Activated CD8-positive, alpha-beta memory T cell treated with anti-CD3 and anti-CD28 coated beads, Interleukin-2, amount 10 ng/mL, durations not matched to agents 7 days and 5 days (primary cell): ENCODE measurements around the gene CMTM8. TPM values are rescaled to one million over a fixed set of nuclear protein-coding genes. Genes with fewer than 3 reads are reported as not detected.

Source experiments
- ATAC-seq: fragments of 150-1000 bp; cut with Tn5 transposase; one replicate; pipeline ENCODE4 v1.10.0; 2021; ENCODE audit warnings: moderate library complexity
- CTCF ChIA-PET: fragments of 350-600 bp; sonication (Branson Sonifier 250); formaldehyde crosslinking; loops from one replicate; lab custom pipeline; 2021; ENCODE audit warnings: antibody characterized with exemption; lab: Charles Lee
- DNase-seq: peaks from one replicate; pipeline ENCODE4 v3.0.0-alpha.2; 2020
- H3K27ac Mint-ChIP-seq: one replicate; pipeline ENCODE4 v1.8.0; 2021; ENCODE audit warnings: mild to moderate bottlenecking, mixed read lengths
- H3K27me3 Mint-ChIP-seq: one replicate; pipeline ENCODE4 v1.8.0; 2021; ENCODE audit warnings: mixed read lengths
- H3K36me3 Mint-ChIP-seq: one replicate; pipeline ENCODE4 v1.8.0; 2021; ENCODE audit warnings: mild to moderate bottlenecking, mixed read lengths
- H3K4me1 Mint-ChIP-seq: one replicate; pipeline ENCODE4 v1.8.0; 2021; ENCODE audit warnings: mixed read lengths
- H3K4me3 Mint-ChIP-seq: one replicate; pipeline ENCODE4 v1.8.0; 2021; ENCODE audit warnings: mild to moderate bottlenecking, moderate library complexity, mixed read lengths
- H3K9me3 Mint-ChIP-seq: one replicate; pipeline ENCODE4 v1.8.0; 2022; ENCODE audit warnings: low read depth, mixed read lengths
- total RNA-seq, 2 experiments: library from RNA; stranded (reverse); gene quantifications; one replicate each; pipeline ENCODE4 v1.2.3, GENCODE V29; 2021

CMTM8 gene
- total RNA-seq, 2 experiments from 2014 or later = 4.0 to 4.4 TPM

GRCh38 chr3:32321095-32321790, 82.8 kb downstream of the CMTM8 start:
- H3K4me3 Mint-ChIP-seq = no peak overlapping the region
- CTCF ChIA-PET = no interaction called here
- H3K27ac Mint-ChIP-seq = no peak overlapping the region
- peaks cover 2% of the 10 kb centered on the region for H3K36me3 Mint-ChIP-seq
- DNase-seq = no peak
- no peaks in the 10 kb centered on the region for H3K9me3 Mint-ChIP-seq
- ATAC-seq = no peak
- peaks cover 3% of the 10 kb centered on the region for H3K27me3 Mint-ChIP-seq
- H3K4me1 Mint-ChIP-seq = no peaks in the 10 kb centered on the region

GRCh38 chr3:32322311-32322710, 83.8 kb downstream of the CMTM8 start:
- no peak for DNase-seq
- CTCF ChIA-PET = no interaction called here
- no peak for ATAC-seq

GRCh38 chr3:32323604-32324003, 85.1 kb downstream of the CMTM8 start:
- Mint-ChIP-seq H3K4me1 (no peaks in the 10 kb centered on the region), H3K36me3 (peaks cover 2% of the 10 kb centered on the region), H3K9me3 (no peaks in the 10 kb centered on the region), H3K4me3 (no peak overlapping the region), H3K27ac (no peak overlapping the region), H3K27me3 (no peaks in the 10 kb centered on the region)
- no peak for ATAC-seq
- DNase-seq = no peak
- CTCF ChIA-PET = interaction anchor here (0.7 to 1.3 kb wide), 5 partner anchors 48 to 209 kb away, joined by 3 to 4 read pairs (median 3); no protein-coding TSS in a partner anchor

More at GRCh38 chr3:32322311-32322710, 83.8 kb downstream of the CMTM8 start:
- H3K9me3 Mint-ChIP-seq = no peaks in the 10 kb centered on the region
- H3K36me3 Mint-ChIP-seq = peaks cover 2% of the 10 kb centered on the region
- no peaks in the 10 kb centered on the region for H3K4me1 Mint-ChIP-seq
- no peak overlapping the region for H3K27ac Mint-ChIP-seq
- H3K4me3 Mint-ChIP-seq = no peak overlapping the region
- no peaks in the 10 kb centered on the region for H3K27me3 Mint-ChIP-seq

GRCh38 chr3:32325201-32325600, 86.7 kb downstream of the CMTM8 start:
- Mint-ChIP-seq H3K27ac (no peak overlapping the region), H3K36me3 (peaks cover 2% of the 10 kb centered on the region), H3K9me3 (no peaks in the 10 kb centered on the region), H3K4me1 (no peaks in the 10 kb centered on the region), H3K4me3 (no peak overlapping the region), H3K27me3 (no peaks in the 10 kb centered on the region)
- no peak for ATAC-seq
- DNase-seq = no peak
- CTCF ChIA-PET = no interaction called here

- Mint-ChIP-seq H3K4me1 (no peaks in the 10 kb centered on the region), H3K9me3 (no peaks in the 10 kb centered on the region), H3K27me3 (no peaks in the 10 kb centered on the region), H3K36me3 (peaks cover 2% of the 10 kb centered on the region), H3K4me3 (no peak overlapping the region), H3K27ac (no peak overlapping the region)
- no peak for ATAC-seq
- CTCF ChIA-PET = no interaction called here
- DNase-seq = no peak
Observed at GRCh38 chr3:32325927-32326326, 87.4 kb downstream of the CMTM8 start.

- peaks cover 2% of the 10 kb centered on the region for H3K36me3 Mint-ChIP-seq
- DNase-seq (no peak), ATAC-seq (no peak)
- no peaks in the 10 kb centered on the region for H3K27me3 Mint-ChIP-seq
- CTCF ChIA-PET = interaction anchor here (1.2 kb wide), 1 partner anchor 60 kb away, joined by 3 read pairs; no protein-coding TSS in a partner anchor
- peaks cover 1% of the 10 kb centered on the region for H3K4me1 Mint-ChIP-seq
- no peak overlapping the region for H3K4me3 Mint-ChIP-seq
- no peaks in the 10 kb centered on the region for H3K9me3 Mint-ChIP-seq
- H3K27ac Mint-ChIP-seq = no peak overlapping the region
Observed at GRCh38 chr3:32326795-32327194, 88.3 kb downstream of the CMTM8 start.

GRCh38 chr3:32334675-32335074, 96.2 kb downstream of the CMTM8 start:
- peak; percentile 82 for ATAC-seq
- H3K4me1 Mint-ChIP-seq = peaks cover 13% of the 10 kb centered on the region
- H3K9me3 Mint-ChIP-seq = no peaks in the 10 kb centered on the region
- H3K36me3 Mint-ChIP-seq = no peaks in the 10 kb centered on the region
- CTCF ChIA-PET = interaction anchor here (1.0 to 3.5 kb wide), 12 partner anchors 8 to 189 kb away, joined by 3 to 26 read pairs (median 6); no protein-coding TSS in a partner anchor
- H3K27ac Mint-ChIP-seq = no peak overlapping the region
- H3K4me3 Mint-ChIP-seq = no peak overlapping the region
- no peaks in the 10 kb centered on the region for H3K27me3 Mint-ChIP-seq
- DNase-seq = peak; percentile 64

GRCh38 chr3:32335365-32336112, 97.1 kb downstream of the CMTM8 start:
- H3K36me3 Mint-ChIP-seq = no peaks in the 10 kb centered on the region
- ATAC-seq (no peak), DNase-seq (no peak)
- CTCF ChIA-PET = interaction anchor here (1.0 to 3.5 kb wide), 7 partner anchors 10 to 190 kb away, joined by 3 to 26 read pairs (median 5); no protein-coding TSS in a partner anchor
- H3K27me3 Mint-ChIP-seq = no peaks in the 10 kb centered on the region
- H3K9me3 Mint-ChIP-seq = no peaks in the 10 kb centered on the region
- no peak overlapping the region for H3K4me3 Mint-ChIP-seq
- peak overlapping the region; percentile 11 for H3K27ac Mint-ChIP-seq
- peaks cover 13% of the 10 kb centered on the region for H3K4me1 Mint-ChIP-seq

GRCh38 chr3:32336113-32336498, 97.6 kb downstream of the CMTM8 start:
- no peaks in the 10 kb centered on the region for H3K27me3 Mint-ChIP-seq
- no peaks in the 10 kb centered on the region for H3K9me3 Mint-ChIP-seq
- no peaks in the 10 kb centered on the region for H3K36me3 Mint-ChIP-seq
- peaks cover 13% of the 10 kb centered on the region for H3K4me1 Mint-ChIP-seq
- H3K4me3 Mint-ChIP-seq = no peak overlapping the region
- ATAC-seq (no peak), DNase-seq (no peak)
- H3K27ac Mint-ChIP-seq = no peak overlapping the region
- CTCF ChIA-PET = interaction anchor here (1.0 to 3.5 kb wide), 3 partner anchors 39 to 160 kb away, joined by 3 to 26 read pairs (median 9); no protein-coding TSS in a partner anchor

GRCh38 chr3:32337505-32337904, 99.0 kb downstream of the CMTM8 start:
- no peak overlapping the region for H3K4me3 Mint-ChIP-seq
- CTCF ChIA-PET = interaction anchor here (1.0 to 3.5 kb wide), 2 partner anchors 40 to 160 kb away, joined by 3 to 26 read pairs; no protein-coding TSS in a partner anchor

GRCh38 chr3:32340039-32340438, 101.6 kb downstream of the CMTM8 start:
- ATAC-seq = peak; percentile 63
- no peak for DNase-seq
- Mint-ChIP-seq H3K27ac (no peak overlapping the region), H3K4me1 (peaks cover 5% of the 10 kb centered on the region), H3K9me3 (no peaks in the 10 kb centered on the region), H3K36me3 (no peaks in the 10 kb centered on the region), H3K4me3 (no peak overlapping the region), H3K27me3 (no peaks in the 10 kb centered on the region)
- CTCF ChIA-PET = interaction anchor here (1.2 to 1.5 kb wide), 2 partner anchors 10 to 42 kb away, joined by 3 to 4 read pairs; no protein-coding TSS in a partner anchor

More at GRCh38 chr3:32337505-32337904, 99.0 kb downstream of the CMTM8 start:
- Mint-ChIP-seq H3K4me1 (peaks cover 10% of the 10 kb centered on the region), H3K9me3 (no peaks in the 10 kb centered on the region), H3K27me3 (no peaks in the 10 kb centered on the region), H3K36me3 (no peaks in the 10 kb centered on the region), H3K27ac (no peak overlapping the region)
- ATAC-seq = no peak
- no peak for DNase-seq

GRCh38 chr3:32340611-32341365, 102.3 kb downstream of the CMTM8 start:
- Mint-ChIP-seq H3K4me1 (no peaks in the 10 kb centered on the region), H3K27me3 (no peaks in the 10 kb centered on the region), H3K27ac (no peak overlapping the region), H3K4me3 (no peak overlapping the region), H3K9me3 (no peaks in the 10 kb centered on the region), H3K36me3 (no peaks in the 10 kb centered on the region)
- ATAC-seq (no peak), DNase-seq (no peak)
- CTCF ChIA-PET = interaction anchor here (3.4 kb wide), 1 partner anchor 44 kb away, joined by 19 read pairs; no protein-coding TSS in a partner anchor
